H1 (cell line): Measurements from ENCODE around the gene HOTAIR. TPM values are rescaled to one million over a fixed set of nuclear protein-coding genes. Genes with fewer than 3 reads are reported as not detected.

Experiments used
- CTCF ChIA-PET: fragments of 300-600 bp; sonication (Branson Sonifier 250); formaldehyde crosslinking; loops from one replicate; lab custom pipeline; 2021; ENCODE audit not compliant: partially characterized antibody; lab: Charles Lee
- POLR2A ChIA-PET: fragments of 300-600 bp; sonication (Branson Sonifier 250); formaldehyde crosslinking; loops from one replicate; lab custom pipeline; 2021; ENCODE audit warnings: inconsistent platforms; ENCODE audit not compliant: partially characterized antibody; lab: Charles Lee
- DNase-seq, 2 experiments: peaks; one replicate each; pipeline versions ENCODE4 v3.0.0 to v3.0.0-alpha.2; 2010 to 2022; ENCODE audit warnings: low spot score in 2 of 2, low read depth in 1 of 2, mixed read lengths in 1 of 2
- FAIRE-seq: peaks from 2 replicates; lab custom pipeline; 2011; peaks lifted over from hg19 to GRCh38; lab: Jason Lieb, UNC
- H2AFZ ChIP-seq: 2 replicates; pipeline ENCODE4 v1.8.1; 2012; ENCODE audit warnings: low read length, inconsistent platforms
- H2AK5ac ChIP-seq: 2 replicates; pipeline ENCODE4 v1.6.1; 2013; ENCODE audit warnings: low read depth, low read length
- H2BK120ac ChIP-seq: replicated peaks from 2 replicates; pipeline ENCODE3; 2013; ENCODE audit warnings: low read depth, low read length, inconsistent platforms
- H2BK12ac ChIP-seq: 2 replicates; pipeline ENCODE4 v1.6.1; 2013; ENCODE audit warnings: low read depth, low read length
- H2BK15ac ChIP-seq: 2 replicates; pipeline ENCODE4 v1.6.1; 2013; ENCODE audit warnings: low read length
- H2BK20ac ChIP-seq: 2 replicates; pipeline ENCODE4 v1.6.1; 2013; ENCODE audit warnings: low read length
- H2BK5ac ChIP-seq: 2 replicates; pipeline ENCODE4 v1.6.1; 2013; ENCODE audit warnings: low read depth, low read length
- H3K14ac ChIP-seq: 2 replicates; pipeline ENCODE4 v1.6.1; 2013; ENCODE audit warnings: inconsistent platforms; ENCODE audit not compliant: insufficient read length
- H3K18ac ChIP-seq: 2 replicates; pipeline ENCODE4 v1.6.1; 2013; ENCODE audit warnings: low read length; ENCODE audit errors: extremely low read depth
- H3K23ac ChIP-seq: 2 replicates; pipeline ENCODE4 v1.6.1; 2013; ENCODE audit warnings: inconsistent platforms; ENCODE audit not compliant: insufficient read length
- H3K23me2 ChIP-seq: 2 replicates; pipeline ENCODE4 v1.6.1; 2013; ENCODE audit warnings: low read depth, low read length
- H3K27ac ChIP-seq: 2 replicates; pipeline ENCODE4 v1.6.1; 2011; ENCODE audit warnings: low read depth, low read length, inconsistent platforms
- H3K27me3 ChIP-seq, 4 experiments: replicated peaks in 1 of 4; 1 replicate in 1 of 4; 2 replicates in 3 of 4; pipeline versions ENCODE4 v1.6.1 to v1.8.1; 2011 to 2013; ENCODE audit warnings: low read length in 3 of 4, mild to moderate bottlenecking in 3 of 4, inconsistent platforms in 2 of 4, mixed read lengths in 2 of 4, moderate library complexity in 1 of 4; ENCODE audit not compliant: control insufficient read depth in 3 of 4, insufficient read depth in 3 of 4; ENCODE audit errors: extremely low read depth in 1 of 4
- H3K36me3 ChIP-seq, 4 experiments: 2 replicates each; pipeline versions ENCODE4 v1.6.1 to v1.8.1; 2011 to 2013; ENCODE audit warnings: mild to moderate bottlenecking in 4 of 4, low read length in 3 of 4, moderate library complexity in 2 of 4, control low read depth in 1 of 4, inconsistent platforms in 1 of 4; ENCODE audit not compliant: insufficient read depth in 4 of 4, control insufficient read depth in 2 of 4
- H3K4ac ChIP-seq: replicated peaks from 2 replicates; pipeline ENCODE3; 2013; ENCODE audit warnings: low read length, low read depth, mixed read lengths, inconsistent platforms; ENCODE audit not compliant: insufficient read length
- H3K4me1 ChIP-seq, 4 experiments: replicated peaks in 1 of 4; 1 replicate in 1 of 4; 2 replicates in 3 of 4; pipeline versions ENCODE4 v1.6.1 to v1.8.1; 2011 to 2013; ENCODE audit warnings: low read length in 3 of 4, inconsistent platforms in 2 of 4, mixed read lengths in 1 of 4; ENCODE audit not compliant: insufficient read depth in 4 of 4, control insufficient read depth in 3 of 4
- H3K4me2 ChIP-seq, 2 experiments: 2 replicates each; pipeline versions ENCODE4 v1.6.1 to v1.8.1; 2011 to 2013; ENCODE audit warnings: low read depth in 2 of 2, low read length in 2 of 2, control low read depth in 1 of 2, inconsistent platforms in 1 of 2, mild to moderate bottlenecking in 1 of 2; ENCODE audit not compliant: insufficient read depth in 1 of 2
- H3K4me3 ChIP-seq, 4 experiments: fragments of 200-600, 300-600 bp in 1 of 4; sonication (generic), shearing (Covaris generic), sonication (Bioruptor Twin) in 1 of 4; 2 replicates each; pipeline versions ENCODE4 v1.5.1 to v1.8.1; 2011 to 2016; ENCODE audit warnings: low read length in 4 of 4, low read depth in 3 of 4, control low read depth in 2 of 4, inconsistent platforms in 2 of 4, mild to moderate bottlenecking in 2 of 4, mixed read lengths in 1 of 4, moderate library complexity in 1 of 4; ENCODE audit not compliant: insufficient read depth in 2 of 4; ENCODE audit errors: extremely low read depth in 1 of 4
- H3K56ac ChIP-seq: replicated peaks from 2 replicates; pipeline ENCODE3; 2013; ENCODE audit warnings: low read depth, mild to moderate bottlenecking, mixed read lengths, low read length, inconsistent platforms; ENCODE audit not compliant: insufficient read length
- H3K79me1 ChIP-seq: 2 replicates; pipeline ENCODE4 v1.6.1; 2013; ENCODE audit warnings: low read depth, low read length, control low read depth
- H3K79me2 ChIP-seq, 2 experiments: 2 replicates each; pipeline versions ENCODE4 v1.6.1 to v1.8.1; 2012 to 2013; ENCODE audit warnings: low read length in 2 of 2, mild to moderate bottlenecking in 2 of 2, inconsistent platforms in 1 of 2; ENCODE audit not compliant: insufficient read depth in 2 of 2, control insufficient read depth in 1 of 2
- H3K9ac ChIP-seq, 4 experiments: replicated peaks in 1 of 4; 1 replicate in 1 of 4; 2 replicates in 3 of 4; pipeline versions ENCODE4 v1.6.1 to v1.8.1; 2011 to 2013; ENCODE audit warnings: low read depth in 3 of 4, low read length in 3 of 4, control low read depth in 2 of 4, mild to moderate bottlenecking in 2 of 4, moderate library complexity in 2 of 4, inconsistent platforms in 1 of 4; ENCODE audit errors: extremely low read depth in 1 of 4
- H3K9me3 ChIP-seq, 2 experiments: 2 replicates each; pipeline versions ENCODE4 v1.6.1 to v1.8.1; 2012 to 2013; ENCODE audit warnings: mild to moderate bottlenecking in 2 of 2, moderate library complexity in 2 of 2, control low read depth in 1 of 2, inconsistent platforms in 1 of 2, low read depth in 1 of 2, low read length in 1 of 2, mixed read lengths in 1 of 2; ENCODE audit not compliant: insufficient read depth in 2 of 2
- H4K20me1 ChIP-seq, 2 experiments: replicated peaks in 1 of 2; 2 replicates each; pipeline versions ENCODE3 to v1.8.1; 2011 to 2013; ENCODE audit warnings: inconsistent platforms in 2 of 2, low read length in 2 of 2, mild to moderate bottlenecking in 1 of 2; ENCODE audit not compliant: insufficient read depth in 2 of 2, control insufficient read depth in 1 of 2
- H4K5ac ChIP-seq: 2 replicates; pipeline ENCODE4 v1.6.1; 2013; ENCODE audit warnings: low read length, low read depth, mixed read lengths, inconsistent platforms; ENCODE audit not compliant: insufficient read length
- H4K8ac ChIP-seq: 2 replicates; pipeline ENCODE4 v1.8.0; 2013; ENCODE audit warnings: mild to moderate bottlenecking, moderate library complexity, low read length, inconsistent platforms; ENCODE audit not compliant: insufficient read depth; ENCODE audit errors: extremely low read depth
- H4K91ac ChIP-seq: replicated peaks from 2 replicates; pipeline ENCODE3; 2013; ENCODE audit warnings: low read length, mixed read lengths, inconsistent platforms; ENCODE audit not compliant: insufficient read length
- BRCA1 ChIP-seq: IDR thresholded peaks from 2 replicates; pipeline ENCODE4 v1.6.1; 2012; ENCODE audit warnings: low read depth, low read length, improper control_type of control experiment
- CBX8 ChIP-seq: fragments of 300-800, 300-1000 bp; sonication (generic); IDR thresholded peaks from 2 replicates; pipeline ENCODE4 v1.7.1; 2016; ENCODE audit warnings: low read depth, low read length, borderline replicate concordance
- RNF2 ChIP-seq: fragments of 200-900, 300-1000 bp; sonication (generic); IDR thresholded peaks from 2 replicates; pipeline ENCODE4 v1.7.1; 2016; ENCODE audit warnings: borderline replicate concordance, low read depth, mild to moderate bottlenecking, antibody characterized with exemption, low read length; ENCODE audit not compliant: poor library complexity, severe bottlenecking; ENCODE audit errors: missing control alignments
- WGBS, 2 experiments: shearing (Covaris generic) in 1 of 2; methylation state at CpG; one replicate each; pipeline versions ENCODE4 v1.1.6 to v1.1.7; 2013 to 2015; ENCODE audit warnings: low lambda C conversion rate in 2 of 2, mixed read lengths in 2 of 2, inconsistent platforms in 1 of 2, low coverage in 1 of 2, missing lambda C conversion rate in 1 of 2; ENCODE audit not compliant: insufficient replicate concordance in 2 of 2, insufficient coverage in 1 of 2, insufficient read length in 1 of 2; ENCODE audit errors: extremely low coverage in 1 of 2, missing lambda C conversion rate in 1 of 2; 5-methylcytosine and 5-hydroxymethylcytosine counted together
- polyA plus RNA-seq, 7 experiments: library from polyadenylated mRNA; depleted of rRNA in 3 of 7; stranded (reverse) in 5 of 7; unstranded in 2 of 7; fragments of >200 nt in 5 of 7; fragments of 200-250 nt in 2 of 7; gene quantifications; 1 replicate in 5 of 7; 2 replicates in 1 of 7; 4 replicates in 1 of 7; pipeline versions ENCODE4 v1.2.1 to v1.2.3, GENCODE V29; 2011 to 2013; ENCODE audit warnings: missing spikeins in 2 of 7, mixed read lengths in 2 of 7
- total RNA-seq: library from RNA; stranded (reverse); fragmentation: NEBNext Ultra II Directional; extraction: Animal tissue kit (Norgen Biotek cat#: 25700); gene quantifications from 2 replicates; pipeline ENCODE4 v1.2.1, GENCODE V29; 2021

Gene HOTAIR
- total and polyA plus RNA-seq, 2 of the 8 experiments (the other 6 are each of a cell fraction or from before 2014, with no cell fraction given), result not detected

DNA sequence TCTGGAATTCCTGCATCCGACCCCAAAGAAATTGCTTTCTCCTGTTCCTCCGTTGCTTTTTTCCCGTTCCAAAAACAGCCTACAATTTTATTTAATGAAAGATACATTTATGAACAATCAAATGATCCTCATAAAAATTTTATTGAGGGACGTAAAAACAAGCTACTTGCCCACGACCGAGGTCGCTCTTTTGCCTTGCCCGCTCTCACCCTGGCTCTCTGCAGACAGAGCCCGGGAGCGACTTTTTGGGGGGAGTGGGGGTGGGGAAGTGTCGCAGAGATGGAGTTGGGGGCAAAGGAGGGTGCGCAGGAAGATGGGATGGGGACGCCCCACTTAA is 24.1 kb upstream of the HOTAIR start:
- H3K27ac ChIP-seq, result no peak overlapping the region
- H4K20me1 ChIP-seq, result peaks cover 22 to 23% of the 10 kb centered on the region in 2 experiments
- no peak overlapping the region for H4K91ac ChIP-seq
- no peak overlapping the region for H2AFZ ChIP-seq
- no peak overlapping the region for H3K9ac ChIP-seq
- H4K8ac ChIP-seq, result no peak overlapping the region
- H3K23ac ChIP-seq, result no peak overlapping the region
- POLR2A ChIA-PET, result interaction anchor here (1.2 kb wide), 1 partner anchor 10 kb away, joined by 3 read pairs; no protein-coding TSS in a partner anchor
- no peak overlapping the region for H3K4ac ChIP-seq
- peaks cover 0 to 19% (median 0%) of the 10 kb centered on the region in 4 experiments; a peak in 1 of 8 replicates for H3K36me3 ChIP-seq
- no peak overlapping the region for H2BK20ac ChIP-seq
- no peak overlapping the region for H3K14ac ChIP-seq
- FAIRE-seq (no peak), DNase-seq (no peak)
- no peak overlapping the region for H2BK120ac ChIP-seq
- no peak overlapping the region for H2BK15ac ChIP-seq
- no peaks in the 10 kb centered on the region for H3K79me2 ChIP-seq
- H3K4me2 ChIP-seq, result no peak overlapping the region; a peak in 1 of 4 replicates
- CTCF ChIA-PET, result interaction anchor here (0.6 to 11.3 kb wide), 8 partner anchors 10 to 209 kb away, joined by 3 to 154 read pairs (median 5); partner anchors contain the start of genes HOXC10, HOXC5 and HOXC8
- H2AK5ac ChIP-seq, result no peak overlapping the region
- TF ChIP-seq BRCA1 (no peak), CBX8 (peak; percentile 76; the same call in 1 of the 2 replicates), RNF2 (peak; percentile 74)
- TF ChIP-seq, all 59 proteins: peak for 2
- 28% methylated on average over 12 of the region's 13 CpGs; no CpG with 5 or more reads in 1 of the 2 experiments for WGBS, 2 experiments
- Histone ChIP-seq H4K5ac (no peak overlapping the region), H3K56ac (no peak overlapping the region), H3K27me3 (peaks cover 98 to 100% (median 100%) of the 10 kb centered on the region in 4 experiments), H3K4me3 (no peak overlapping the region), H3K4me1 (peaks cover 0 to 17% (median 8%) of the 10 kb centered on the region in 4 experiments; a peak in 5 of 7 replicates), H3K18ac (no peak overlapping the region), H2BK5ac (no peak overlapping the region), H3K9me3 (peaks cover 0 to 4% of the 10 kb centered on the region in 2 experiments; a peak in 1 of 4 replicates), H3K79me1 (no peaks in the 10 kb centered on the region), H3K23me2 (peaks cover 4% of the 10 kb centered on the region; the same call in 1 of the 2 replicates), H2BK12ac (no peak overlapping the region)
